K562 (cell line): ENCODE results near the gene GTF2A1L. TPM values are rescaled to one million over a fixed set of nuclear protein-coding genes. Genes with fewer than 3 reads are reported as not detected.

Experiments used
- ELK3 ChIP-seq: fragments of 450-650 bp; formaldehyde crosslinking; IDR thresholded peaks from 2 replicates; pipeline ENCODE4 v1.4.0; 2020; ENCODE audit warnings: mild to moderate bottlenecking
- KDM5B ChIP-seq: fragments of 200-600 bp; sonication (generic); IDR thresholded peaks from 2 replicates; pipeline ENCODE4 v1.6.1; 2012; ENCODE audit warnings: low read depth, mild to moderate bottlenecking, moderate library complexity, low read length, control low read depth, inconsistent platforms; ENCODE audit not compliant: insufficient replicate concordance
- MED1 ChIP-seq: sonication (generic); formaldehyde crosslinking; IDR thresholded peaks from 2 replicates; pipeline ENCODE4 v1.8.1; 2023; ENCODE audit warnings: missing genetic modification reagents, borderline replicate concordance
- RERE ChIP-seq: sonication (generic); formaldehyde crosslinking; IDR thresholded peaks from 2 replicates; pipeline ENCODE4 v1.8.0; 2023; ENCODE audit warnings: missing genetic modification reagents, mild to moderate bottlenecking, borderline replicate concordance
- ZKSCAN3 ChIP-seq: fragments of 250-450 bp; sonication (Bioruptor Pico); IDR thresholded peaks from 2 replicates; pipeline ENCODE4 v1.4.0; 2020
- polyA plus RNA-seq, 8 experiments: library from polyadenylated mRNA; depleted of rRNA in 4 of 8; stranded (reverse) in 5 of 8; unstranded in 3 of 8; fragments of >200 nt; fragmentation: Nextera tagmentation in 2 of 8; fragmentation: Illumina TruSeq in 1 of 8; extraction: Ambion mirVana in 2 of 8; extraction: Trizol in 1 of 8; gene quantifications; 2 replicates each; pipeline versions ENCODE4 v1.2.1 to v1.2.3, GENCODE V29; 2011 to 2014; ENCODE audit warnings: inconsistent platforms in 1 of 8, missing spikeins in 1 of 8
- total RNA-seq, 7 experiments: library from RNA; depleted of rRNA in 6 of 7; stranded (reverse); fragments of >200 nt in 6 of 7; fragmentation: Illumina TruSeq in 2 of 7; extraction: Trizol in 2 of 7; gene quantifications; 2 replicates each; pipeline versions ENCODE4 v1.2.1 to v1.2.3, GENCODE V29; 2011 to 2021; ENCODE audit warnings: low replicate concordance in 1 of 7
- TF ChIP-seq, protein P1 (sequence below): sonication (generic); formaldehyde crosslinking; IDR thresholded peaks from 2 replicates; pipeline ENCODE4 v1.8.1; 2023; ENCODE audit warnings: mild to moderate bottlenecking, missing genetic modification reagents

GTF2A1L gene
- total and polyA plus RNA-seq, 9 of the 15 experiments (the other 6 are each of a cell fraction or from before 2014, with no cell fraction given), result 0.05 to 0.35 (median 0.12) TPM; not detected in 5

GRCh38 chr2:48587961-48588360, 29.7 kb upstream of the GTF2A1L start (continued):
- TF ChIP-seq RERE, result no peak
- TF ChIP-seq ELK3 (CRISPR knock-in tag), result no peak
- no peak for TF ChIP-seq ZKSCAN3
- no peak for TF ChIP-seq MED1
- TF ChIP-seq KDM5B, result no peak
- TF ChIP-seq, protein P1, sequence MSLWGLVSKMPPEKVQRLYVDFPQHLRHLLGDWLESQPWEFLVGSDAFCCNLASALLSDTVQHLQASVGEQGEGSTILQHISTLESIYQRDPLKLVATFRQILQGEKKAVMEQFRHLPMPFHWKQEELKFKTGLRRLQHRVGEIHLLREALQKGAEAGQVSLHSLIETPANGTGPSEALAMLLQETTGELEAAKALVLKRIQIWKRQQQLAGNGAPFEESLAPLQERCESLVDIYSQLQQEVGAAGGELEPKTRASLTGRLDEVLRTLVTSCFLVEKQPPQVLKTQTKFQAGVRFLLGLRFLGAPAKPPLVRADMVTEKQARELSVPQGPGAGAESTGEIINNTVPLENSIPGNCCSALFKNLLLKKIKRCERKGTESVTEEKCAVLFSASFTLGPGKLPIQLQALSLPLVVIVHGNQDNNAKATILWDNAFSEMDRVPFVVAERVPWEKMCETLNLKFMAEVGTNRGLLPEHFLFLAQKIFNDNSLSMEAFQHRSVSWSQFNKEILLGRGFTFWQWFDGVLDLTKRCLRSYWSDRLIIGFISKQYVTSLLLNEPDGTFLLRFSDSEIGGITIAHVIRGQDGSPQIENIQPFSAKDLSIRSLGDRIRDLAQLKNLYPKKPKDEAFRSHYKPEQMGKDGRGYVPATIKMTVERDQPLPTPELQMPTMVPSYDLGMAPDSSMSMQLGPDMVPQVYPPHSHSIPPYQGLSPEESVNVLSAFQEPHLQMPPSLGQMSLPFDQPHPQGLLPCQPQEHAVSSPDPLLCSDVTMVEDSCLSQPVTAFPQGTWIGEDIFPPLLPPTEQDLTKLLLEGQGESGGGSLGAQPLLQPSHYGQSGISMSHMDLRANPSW (CRISPR knock-in tag), result no peak
